ENCODE measurements around the gene NME7. TPM values are rescaled to one million over a fixed set of nuclear protein-coding genes. Genes with fewer than 3 reads are reported as not detected.

Gene NME7
- total RNA-seq, 1 donor from 2014 or later = 18.6 TPM

DNA sequence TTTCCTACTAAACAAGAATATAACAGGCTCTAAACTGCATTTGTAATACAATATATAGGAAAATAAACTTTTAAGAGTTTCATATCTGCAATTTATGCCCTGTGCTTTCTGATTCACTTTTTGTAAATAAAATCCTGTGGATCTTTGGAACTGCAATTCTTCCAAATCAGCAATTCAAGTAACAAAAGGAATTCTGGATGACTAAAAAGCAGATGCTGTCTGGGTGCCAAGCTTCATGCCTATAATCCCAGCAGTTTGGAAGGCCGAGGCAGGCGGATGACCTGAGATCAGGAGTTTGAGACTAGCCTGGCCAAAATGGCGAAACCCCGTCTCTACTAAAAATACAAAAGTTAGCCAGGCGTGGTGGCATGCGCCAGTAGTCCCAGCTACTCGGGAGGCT lies 6.3 kb downstream of the NME7 start:
- peaks cover 5% of the 10 kb centered on the region for H3K4me1 Mint-ChIP-seq (ENCODE audit: low read depth, unreplicated experiment)
- no peak for DNase-seq
- H3K9me3 Mint-ChIP-seq (ENCODE audit: unreplicated experiment) = no peaks in the 10 kb centered on the region
- H3K36me3 Mint-ChIP-seq (ENCODE audit: unreplicated experiment) = peaks cover 7% of the 10 kb centered on the region
- no peak overlapping the region for H3K4me3 Mint-ChIP-seq (ENCODE audit: unreplicated experiment)
- H3K27me3 Mint-ChIP-seq (ENCODE audit: unreplicated experiment) = no peaks in the 10 kb centered on the region
- no peak overlapping the region for H3K27ac Mint-ChIP-seq (ENCODE audit: unreplicated experiment)
- TF ChIP-seq, protein P1, sequence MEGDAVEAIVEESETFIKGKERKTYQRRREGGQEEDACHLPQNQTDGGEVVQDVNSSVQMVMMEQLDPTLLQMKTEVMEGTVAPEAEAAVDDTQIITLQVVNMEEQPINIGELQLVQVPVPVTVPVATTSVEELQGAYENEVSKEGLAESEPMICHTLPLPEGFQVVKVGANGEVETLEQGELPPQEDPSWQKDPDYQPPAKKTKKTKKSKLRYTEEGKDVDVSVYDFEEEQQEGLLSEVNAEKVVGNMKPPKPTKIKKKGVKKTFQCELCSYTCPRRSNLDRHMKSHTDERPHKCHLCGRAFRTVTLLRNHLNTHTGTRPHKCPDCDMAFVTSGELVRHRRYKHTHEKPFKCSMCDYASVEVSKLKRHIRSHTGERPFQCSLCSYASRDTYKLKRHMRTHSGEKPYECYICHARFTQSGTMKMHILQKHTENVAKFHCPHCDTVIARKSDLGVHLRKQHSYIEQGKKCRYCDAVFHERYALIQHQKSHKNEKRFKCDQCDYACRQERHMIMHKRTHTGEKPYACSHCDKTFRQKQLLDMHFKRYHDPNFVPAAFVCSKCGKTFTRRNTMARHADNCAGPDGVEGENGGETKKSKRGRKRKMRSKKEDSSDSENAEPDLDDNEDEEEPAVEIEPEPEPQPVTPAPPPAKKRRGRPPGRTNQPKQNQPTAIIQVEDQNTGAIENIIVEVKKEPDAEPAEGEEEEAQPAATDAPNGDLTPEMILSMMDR (IDR thresholded peaks at IDR 0.05; ENCODE audit: partially characterized antibody, unreplicated experiment) = no peak

DNA sequence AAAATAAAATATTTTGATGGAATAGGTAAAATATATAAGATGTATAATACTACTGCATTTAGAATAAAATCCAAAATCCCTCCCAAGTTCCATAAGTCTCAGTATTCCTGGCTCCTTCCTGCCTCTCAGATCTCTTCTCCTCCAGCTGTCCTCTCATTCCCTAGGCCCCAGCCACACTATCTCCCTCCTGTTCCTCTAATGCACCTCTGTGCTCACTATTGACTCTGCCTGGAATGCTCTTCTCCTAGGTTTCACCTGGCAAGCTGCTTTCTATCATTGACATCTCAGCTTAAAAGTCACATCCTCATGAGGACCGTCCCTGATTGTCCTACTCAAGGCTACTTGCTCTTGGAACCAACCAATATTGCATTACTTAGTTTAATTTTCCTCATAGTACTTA lies 7.2 kb downstream of the NME7 start:
- Mint-ChIP-seq H3K27ac (ENCODE audit: unreplicated experiment) (no peak overlapping the region), H3K27me3 (ENCODE audit: unreplicated experiment) (no peaks in the 10 kb centered on the region), H3K36me3 (ENCODE audit: unreplicated experiment) (peaks cover 7% of the 10 kb centered on the region), H3K9me3 (ENCODE audit: unreplicated experiment) (no peaks in the 10 kb centered on the region), H3K4me1 (ENCODE audit: low read depth, unreplicated experiment) (peaks cover 5% of the 10 kb centered on the region), H3K4me3 (ENCODE audit: unreplicated experiment) (no peak overlapping the region)
- no peak for DNase-seq
- TF ChIP-seq, protein P1 (IDR thresholded peaks at IDR 0.05; ENCODE audit: partially characterized antibody, unreplicated experiment) = no peak

DNA sequence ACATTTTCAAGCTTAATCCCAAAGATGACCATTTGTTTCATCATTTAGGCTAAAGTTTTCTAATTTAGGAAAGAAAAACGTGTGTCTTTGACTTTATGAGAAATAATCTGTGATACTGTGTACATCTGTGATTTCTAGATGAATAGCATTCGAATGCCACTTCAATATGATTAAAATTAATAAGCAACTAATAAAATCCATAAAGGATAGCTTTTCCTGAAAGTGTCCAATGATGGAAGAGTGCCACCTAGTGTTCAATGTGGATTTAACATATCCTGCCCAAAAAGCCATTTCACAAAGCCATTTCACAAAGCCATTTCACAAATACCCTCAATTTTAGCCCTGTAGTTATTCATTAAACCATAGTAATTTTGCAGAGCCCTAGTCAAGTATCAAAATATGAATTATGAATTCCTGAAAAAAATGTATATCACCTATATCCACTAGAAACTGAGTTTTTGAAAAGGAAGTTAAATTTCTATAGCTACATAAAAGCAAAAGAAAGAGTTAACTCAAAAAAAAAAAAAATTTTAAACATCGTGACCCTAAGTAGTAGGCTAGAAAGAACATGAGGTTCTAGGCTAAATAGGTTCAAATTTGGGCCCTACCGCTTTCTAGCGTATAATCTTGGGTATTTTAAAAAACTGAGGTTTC lies 19.1 kb downstream of the NME7 start:
- H3K4me1 Mint-ChIP-seq (ENCODE audit: low read depth, unreplicated experiment) = no peaks in the 10 kb centered on the region
- DNase-seq = no peak
- no peak overlapping the region for H3K4me3 Mint-ChIP-seq (ENCODE audit: unreplicated experiment)
- peaks cover 2% of the 10 kb centered on the region for H3K9me3 Mint-ChIP-seq (ENCODE audit: unreplicated experiment)
- H3K27ac Mint-ChIP-seq (ENCODE audit: unreplicated experiment) = no peak overlapping the region
- TF ChIP-seq, protein P1 (IDR thresholded peaks at IDR 0.05; ENCODE audit: partially characterized antibody, unreplicated experiment) = peak; percentile 87
- H3K36me3 Mint-ChIP-seq (ENCODE audit: unreplicated experiment) = no peaks in the 10 kb centered on the region
- H3K27me3 Mint-ChIP-seq (ENCODE audit: unreplicated experiment) = peaks cover 2% of the 10 kb centered on the region

DNA sequence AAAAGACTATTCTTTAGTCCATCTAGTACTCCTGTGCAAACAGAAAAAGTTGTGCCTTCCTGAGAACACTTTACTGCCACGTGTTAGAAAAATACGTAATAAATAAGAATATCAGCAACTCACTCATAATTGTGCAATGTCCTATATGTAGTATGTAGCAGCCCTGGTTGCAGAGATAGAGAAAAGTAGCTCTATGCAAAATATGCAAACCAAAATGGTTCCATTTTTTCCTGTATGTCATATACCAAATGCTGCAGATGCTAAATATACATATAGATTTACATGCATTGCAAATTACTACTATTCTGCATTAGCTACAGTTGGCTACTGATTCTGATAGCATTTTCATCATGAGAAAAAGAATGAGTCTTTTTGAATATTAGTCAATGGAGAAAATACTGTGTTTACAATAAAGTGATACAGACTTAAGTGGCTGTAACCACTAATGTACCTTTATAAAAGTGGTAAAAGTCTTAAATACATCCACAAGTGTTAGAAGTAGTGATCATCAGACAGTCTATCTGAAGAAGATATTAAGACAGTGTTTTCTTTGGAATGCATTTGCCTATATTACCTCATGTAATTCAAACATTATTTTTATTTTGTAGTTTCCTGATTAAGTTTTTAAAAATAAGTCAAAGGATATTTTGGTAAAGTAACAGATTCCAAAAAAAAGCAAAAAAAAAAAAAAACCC lies 19.8 kb downstream of the NME7 start:
- Mint-ChIP-seq H3K4me1 (ENCODE audit: low read depth, unreplicated experiment) (no peaks in the 10 kb centered on the region), H3K4me3 (ENCODE audit: unreplicated experiment) (no peak overlapping the region), H3K27ac (ENCODE audit: unreplicated experiment) (no peak overlapping the region), H3K36me3 (ENCODE audit: unreplicated experiment) (no peaks in the 10 kb centered on the region), H3K9me3 (ENCODE audit: unreplicated experiment) (peaks cover 2% of the 10 kb centered on the region), H3K27me3 (ENCODE audit: unreplicated experiment) (peaks cover 2% of the 10 kb centered on the region)
- TF ChIP-seq, protein P1 (IDR thresholded peaks at IDR 0.05; ENCODE audit: partially characterized antibody, unreplicated experiment) = no peak
- no peak for DNase-seq

DNA sequence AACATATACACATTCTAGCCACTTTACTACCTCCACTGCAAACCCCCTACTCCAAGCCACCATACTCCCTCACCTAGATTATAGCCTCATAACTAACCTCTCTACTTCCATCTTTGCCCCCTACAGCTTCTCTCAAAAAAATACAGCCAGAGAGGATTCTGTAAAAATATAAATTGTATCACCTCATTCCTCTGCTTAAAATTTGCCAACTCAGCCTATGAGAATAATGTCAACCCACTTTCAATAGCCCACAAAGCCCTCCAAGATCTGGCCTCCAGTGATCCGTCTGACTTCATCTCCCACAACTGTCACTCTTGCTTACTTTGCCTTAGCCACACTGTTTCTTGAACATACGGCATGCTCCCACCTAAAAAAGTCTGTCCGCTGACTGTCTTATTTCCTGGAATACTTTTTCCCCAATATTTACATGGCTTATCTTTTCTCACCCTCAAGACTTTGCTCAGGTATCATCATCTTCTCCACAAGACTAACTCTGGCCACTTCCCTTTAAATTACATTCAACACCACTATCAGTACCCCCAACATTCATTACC lies 21.5 kb downstream of the NME7 start:
- Mint-ChIP-seq H3K36me3 (ENCODE audit: unreplicated experiment) (no peaks in the 10 kb centered on the region), H3K27me3 (ENCODE audit: unreplicated experiment) (no peaks in the 10 kb centered on the region), H3K4me3 (ENCODE audit: unreplicated experiment) (no peak overlapping the region), H3K27ac (ENCODE audit: unreplicated experiment) (no peak overlapping the region), H3K4me1 (ENCODE audit: low read depth, unreplicated experiment) (no peaks in the 10 kb centered on the region), H3K9me3 (ENCODE audit: unreplicated experiment) (no peaks in the 10 kb centered on the region)
- TF ChIP-seq, protein P1 (IDR thresholded peaks at IDR 0.05; ENCODE audit: partially characterized antibody, unreplicated experiment) = no peak
- DNase-seq = no peak

All from glutamatergic neuron (in vitro differentiated cells).